Measurements from ENCODE around the gene GNPTG. TPM values are rescaled to one million over a fixed set of nuclear protein-coding genes. Genes with fewer than 3 reads are reported as not detected.

GNPTG gene
- total RNA-seq, 1 donor from 2014 or later = 58.3 TPM

- ATAC-seq = no peak
- DNase-seq (ENCODE audit: low spot score) = no peak
Measured at GRCh38 chr16:1390239-1390779, 38.6 kb downstream of the GNPTG start.

- no peak for DNase-seq (ENCODE audit: low spot score)
- no peak for ATAC-seq
Measured at GRCh38 chr16:1392826-1393225, 41.1 kb downstream of the GNPTG start.

GRCh38 chr16:1393613-1394176 lies 42.0 kb downstream of the GNPTG start:
- DNase-seq (ENCODE audit: low spot score) = no peak
- no peak for ATAC-seq

- no peak for DNase-seq (ENCODE audit: low spot score)
- ATAC-seq = no peak
Measured at GRCh38 chr16:1394367-1394951, 42.7 kb downstream of the GNPTG start.

- ATAC-seq = no peak
- DNase-seq (ENCODE audit: low spot score) = no peak
Measured at GRCh38 chr16:1395444-1396031, 43.8 kb downstream of the GNPTG start.

- DNase-seq (ENCODE audit: low spot score) = no peak
- no peak for ATAC-seq
Measured at GRCh38 chr16:1397779-1398178, 46.0 kb downstream of the GNPTG start.

GRCh38 chr16:1398351-1398750 lies 46.6 kb downstream of the GNPTG start:
- ATAC-seq (no peak), DNase-seq (ENCODE audit: low spot score) (no peak)

GRCh38 chr16:1398826-1399581 lies 47.3 kb downstream of the GNPTG start:
- ATAC-seq (no peak), DNase-seq (ENCODE audit: low spot score) (no peak)

- no peak for ATAC-seq
- no peak for DNase-seq (ENCODE audit: low spot score)
Measured at GRCh38 chr16:1401061-1401757, 49.5 kb downstream of the GNPTG start.

GRCh38 chr16:1401758-1402154 lies 50.0 kb downstream of the GNPTG start:
- DNase-seq (ENCODE audit: low spot score) (no peak), ATAC-seq (no peak)

GRCh38 chr16:1403036-1403435 lies 51.3 kb downstream of the GNPTG start:
- ATAC-seq (no peak), DNase-seq (ENCODE audit: low spot score) (no peak)

GRCh38 chr16:1403733-1404132 lies 52.0 kb downstream of the GNPTG start:
- no peak for ATAC-seq

GRCh38 chr16:1407753-1408152 lies 56.0 kb downstream of the GNPTG start:
- DNase-seq (ENCODE audit: low spot score) = no peak
- peak; percentile 12 for ATAC-seq

More at GRCh38 chr16:1403733-1404132, 52.0 kb downstream of the GNPTG start:
- DNase-seq (ENCODE audit: low spot score) = no peak

- DNase-seq (ENCODE audit: low spot score) (peak; percentile 94), ATAC-seq (peak; percentile 99)
Measured at GRCh38 chr16:1408171-1408837, 56.6 kb downstream of the GNPTG start.

GRCh38 chr16:1412847-1413246 lies 61.1 kb downstream of the GNPTG start:
- DNase-seq (ENCODE audit: low spot score) = no peak
- ATAC-seq = no peak

Other genes with a start within 250 kb of the GNPTG start
- 4.2 TPM for gene CACNA1H, start 198.8 kb upstream of the GNPTG start, total RNA-seq
- 0.15 TPM for gene TPSG1, start 126.7 kb upstream of the GNPTG start, total RNA-seq
- gene TPSB2, start 121.7 kb upstream of the GNPTG start, total RNA-seq = 1.6 TPM
- 1.6 TPM for gene TPSAB1, start 111.2 kb upstream of the GNPTG start, total RNA-seq
- not detected for gene TPSD1, start 95.9 kb upstream of the GNPTG start, total RNA-seq
- 28.0 TPM for gene UBE2I, start 42.3 kb upstream of the GNPTG start, total RNA-seq
- gene BAIAP3, start 18.3 kb upstream of the GNPTG start, total RNA-seq = 8.1 TPM
- gene TSR3, start 53 bp upstream of the GNPTG start, total RNA-seq = 32.5 TPM
- 14.1 TPM for gene UNKL, start 62.8 kb downstream of the GNPTG start, total RNA-seq
- 6.1 TPM for gene UQCC4, start 68.8 kb downstream of the GNPTG start, total RNA-seq
- not detected for gene PERCC1, start 79.1 kb downstream of the GNPTG start, total RNA-seq
- gene CCDC154, start 92.6 kb downstream of the GNPTG start, total RNA-seq = 1.4 TPM
- 51.9 TPM for gene CLCN7, start 123.1 kb downstream of the GNPTG start, total RNA-seq
- gene PTX4, start 137.0 kb downstream of the GNPTG start, total RNA-seq = not detected
- 36.4 TPM for gene TELO2, start 141.4 kb downstream of the GNPTG start, total RNA-seq
- 7.2 TPM for gene TMEM204, start 181.7 kb downstream of the GNPTG start, total RNA-seq

All from left lobe of liver (tissue), 2 donors.